Measurements from ENCODE around the gene STH.

DNA sequence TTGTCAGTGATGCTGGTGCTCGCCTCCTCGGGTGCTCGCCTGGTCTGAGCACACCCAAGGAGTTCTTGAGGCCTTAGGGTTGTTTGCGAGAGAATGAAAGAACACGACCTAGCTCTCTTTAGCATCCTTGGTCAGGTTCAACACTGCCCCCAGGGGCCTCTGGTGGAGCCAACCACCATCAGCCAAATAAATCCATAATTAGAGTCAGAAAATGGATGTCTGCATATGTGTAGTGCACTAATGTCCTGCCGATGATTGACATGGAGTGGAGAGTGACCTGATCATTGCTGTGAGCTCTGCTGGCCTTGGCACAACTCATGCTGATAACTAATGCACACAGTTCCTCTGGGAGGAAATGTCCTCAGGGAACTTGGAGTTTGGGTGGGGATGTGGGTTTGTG lies 8.2 kb upstream of the STH start:
- TF ChIP-seq, protein P1, sequence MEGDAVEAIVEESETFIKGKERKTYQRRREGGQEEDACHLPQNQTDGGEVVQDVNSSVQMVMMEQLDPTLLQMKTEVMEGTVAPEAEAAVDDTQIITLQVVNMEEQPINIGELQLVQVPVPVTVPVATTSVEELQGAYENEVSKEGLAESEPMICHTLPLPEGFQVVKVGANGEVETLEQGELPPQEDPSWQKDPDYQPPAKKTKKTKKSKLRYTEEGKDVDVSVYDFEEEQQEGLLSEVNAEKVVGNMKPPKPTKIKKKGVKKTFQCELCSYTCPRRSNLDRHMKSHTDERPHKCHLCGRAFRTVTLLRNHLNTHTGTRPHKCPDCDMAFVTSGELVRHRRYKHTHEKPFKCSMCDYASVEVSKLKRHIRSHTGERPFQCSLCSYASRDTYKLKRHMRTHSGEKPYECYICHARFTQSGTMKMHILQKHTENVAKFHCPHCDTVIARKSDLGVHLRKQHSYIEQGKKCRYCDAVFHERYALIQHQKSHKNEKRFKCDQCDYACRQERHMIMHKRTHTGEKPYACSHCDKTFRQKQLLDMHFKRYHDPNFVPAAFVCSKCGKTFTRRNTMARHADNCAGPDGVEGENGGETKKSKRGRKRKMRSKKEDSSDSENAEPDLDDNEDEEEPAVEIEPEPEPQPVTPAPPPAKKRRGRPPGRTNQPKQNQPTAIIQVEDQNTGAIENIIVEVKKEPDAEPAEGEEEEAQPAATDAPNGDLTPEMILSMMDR (IDR thresholded peaks at IDR 0.05; ENCODE audit: insufficient read depth, low read depth, low read length): no peak
- no peak for TF ChIP-seq EZH2 (IDR thresholded peaks at IDR 0.05; ENCODE audit: insufficient read depth, low read length)
